ENCODE results near the gene TBC1D4. TPM values are rescaled to one million over a fixed set of nuclear protein-coding genes. Genes with fewer than 3 reads are reported as not detected.

TBC1D4 gene
- total and polyA plus RNA-seq, 10 donors: 10.1 to 67.0 (median 21.6) TPM

GRCh38 chr13:75411924-75412537 is 69.9 kb downstream of the TBC1D4 start:
- no peak for TF ChIP-seq CTCF (IDR thresholded peaks at IDR 0.05 in 8 of 11, conservative IDR thresholded peaks at IDR 0.05 in 3 of 11)
- no peak for TF ChIP-seq POLR2A (IDR thresholded peaks at IDR 0.05)
- TF ChIP-seq POLR2AphosphoS5 (IDR thresholded peaks at IDR 0.05): no peak
- intact Hi-C loops (cut with DNase I; ENCODE audit: low total_unique reads): no loop called here
- Histone ChIP-seq H3K4me3 (no peak overlapping the region), H3K36me3 (no peaks in the 10 kb centered on the region), H3K9me3 (no peaks in the 10 kb centered on the region), H3K27me3 (replicated peaks in 1 of 7) (no peaks in the 10 kb centered on the region), H3K4me1 (peaks cover 0 to 18% (median 7%) of the 10 kb centered on the region in 6 donors), H3K27ac (no peak overlapping the region)
- DNase-seq: no peak
- 85 to 91% (median 86%) methylated on average over 4 of the region's 4 CpGs for WGBS, 5 donors

- no peak overlapping the region for H3K4me3 ChIP-seq
- no peak for TF ChIP-seq POLR2AphosphoS5 (IDR thresholded peaks at IDR 0.05)
- no peak for TF ChIP-seq POLR2A (IDR thresholded peaks at IDR 0.05)
- no peak for TF ChIP-seq CTCF (IDR thresholded peaks at IDR 0.05 in 8 of 11, conservative IDR thresholded peaks at IDR 0.05 in 3 of 11)
- H3K27ac ChIP-seq: no peak overlapping the region
- peaks cover 0 to under 1% (median 0%) of the 10 kb centered on the region in 6 donors for H3K4me1 ChIP-seq
- no peaks in the 10 kb centered on the region for H3K27me3 ChIP-seq (replicated peaks in 1 of 7)
- H3K9me3 ChIP-seq: no peaks in the 10 kb centered on the region
- H3K36me3 ChIP-seq: no peaks in the 10 kb centered on the region
- 82 to 93% (median 86%) methylated on average over 7 of the region's 7 CpGs for WGBS, 5 donors
- DNase-seq: no peak
- intact Hi-C loops (cut with DNase I; ENCODE audit: low total_unique reads): no loop called here
These were observed 71.8 kb downstream of the TBC1D4 start for GRCh38 chr13:75410207-75410606.

GRCh38 chr13:75407998-75408397 is 74.0 kb downstream of the TBC1D4 start:
- Histone ChIP-seq H3K36me3 (no peaks in the 10 kb centered on the region), H3K4me3 (no peak overlapping the region), H3K9me3 (no peaks in the 10 kb centered on the region), H3K4me1 (no peaks in the 10 kb centered on the region), H3K27ac (no peak overlapping the region), H3K27me3 (replicated peaks in 1 of 7) (no peaks in the 10 kb centered on the region)
- DNase-seq: no peak
- WGBS, 5 donors: 90 to 96% (median 93%) methylated on average over 5 of the region's 5 CpGs
- TF ChIP-seq POLR2AphosphoS5 (IDR thresholded peaks at IDR 0.05): no peak
- no peak for TF ChIP-seq CTCF (IDR thresholded peaks at IDR 0.05 in 8 of 11, conservative IDR thresholded peaks at IDR 0.05 in 3 of 11)
- intact Hi-C loops (cut with DNase I; ENCODE audit: low total_unique reads): no loop called here

GRCh38 chr13:75407473-75407872 is 74.5 kb downstream of the TBC1D4 start:
- Histone ChIP-seq H3K36me3 (no peaks in the 10 kb centered on the region), H3K9me3 (no peaks in the 10 kb centered on the region), H3K27me3 (replicated peaks in 1 of 7) (no peaks in the 10 kb centered on the region), H3K27ac (no peak overlapping the region), H3K4me1 (no peaks in the 10 kb centered on the region), H3K4me3 (no peak overlapping the region)
- no peak for TF ChIP-seq CTCF (IDR thresholded peaks at IDR 0.05 in 8 of 11, conservative IDR thresholded peaks at IDR 0.05 in 3 of 11)
- no peak for TF ChIP-seq POLR2A (IDR thresholded peaks at IDR 0.05)
- no peak for TF ChIP-seq POLR2AphosphoS5 (IDR thresholded peaks at IDR 0.05)
- DNase-seq: no peak
- WGBS, 5 donors: 89 to 97% (median 93%) methylated on average over 4 of the region's 4 CpGs
- intact Hi-C loops (cut with DNase I; ENCODE audit: low total_unique reads): no loop called here
